Cardiac muscle cell (in vitro differentiated cells and primary cell): ENCODE measurements around the gene PLCL2. TPM values are rescaled to one million over a fixed set of nuclear protein-coding genes. Genes with fewer than 3 reads are reported as not detected.

Source experiments
- DNase-seq, 2 donors: peaks; one replicate each; pipeline versions ENCODE4 v3.0.0 to v3.0.0-alpha.2; 2010 to 2017; ENCODE audit warnings: low read depth in 1 of 2, low spot score in 1 of 2
- H3K27ac ChIP-seq: fragments of 200-600 bp; sonication (generic); 2 replicates; pipeline ENCODE4 v1.5.1; 2016
- H3K27me3 ChIP-seq: fragments of 200-600 bp; sonication (generic); 2 replicates; pipeline ENCODE4 v1.6.0; 2016; ENCODE audit warnings: control low read depth
- H3K36me3 ChIP-seq: fragments of 200-600 bp; sonication (generic); 2 replicates; pipeline ENCODE4 v1.5.1; 2016; ENCODE audit warnings: control low read depth
- H3K4me1 ChIP-seq: fragments of 200-600 bp; sonication (generic); 2 replicates; pipeline ENCODE4 v1.8.1; 2017; ENCODE audit warnings: low read depth, mild to moderate bottlenecking, mixed run types
- H3K4me3 ChIP-seq: fragments of 200-600 bp; sonication (generic); 2 replicates; pipeline ENCODE4 v1.5.1; 2016; ENCODE audit warnings: mild to moderate bottlenecking
- H3K9me3 ChIP-seq: fragments of 200-600 bp; sonication (generic); 2 replicates; pipeline ENCODE4 v1.5.1; 2017; ENCODE audit warnings: low read depth, mild to moderate bottlenecking, control low read depth
- CTCF ChIP-seq: IDR thresholded peaks from 2 replicates; pipeline ENCODE4 v1.5.1; 2012; ENCODE audit warnings: low read depth, mild to moderate bottlenecking, low read length
- polyA plus RNA-seq: library from polyadenylated mRNA; unstranded; fragments of >200 nt; fragmentation: Nextera tagmentation; extraction: Ambion mirVana; gene quantifications from 2 replicates; pipeline ENCODE4 v1.2.1, GENCODE V29; 2016
- total RNA-seq: library from RNA; depleted of rRNA; stranded (reverse); fragments of >200 nt; gene quantifications from 2 replicates; pipeline ENCODE4 v1.2.3, GENCODE V29; 2016

PLCL2 gene
- total and polyA plus RNA-seq, 2 experiments from 2014 or later = 17.3 to 49.1 TPM

GRCh38 chr3:16913264-16913580, 28.5 kb downstream of the PLCL2 start:
- Histone ChIP-seq H3K9me3 (no peaks in the 10 kb centered on the region), H3K27ac (no peak overlapping the region), H3K4me3 (no peak overlapping the region), H3K4me1 (peaks cover 32% of the 10 kb centered on the region), H3K36me3 (no peaks in the 10 kb centered on the region), H3K27me3 (no peaks in the 10 kb centered on the region)
- no peak for TF ChIP-seq CTCF
- no peak for DNase-seq

GRCh38 chr3:16916840-16917239, 32.1 kb downstream of the PLCL2 start:
- H3K4me1 ChIP-seq = peaks cover 23% of the 10 kb centered on the region
- H3K27me3 ChIP-seq = no peaks in the 10 kb centered on the region
- DNase-seq = no peak
- no peaks in the 10 kb centered on the region for H3K36me3 ChIP-seq
- peak overlapping the region; percentile 45 for H3K27ac ChIP-seq
- TF ChIP-seq CTCF = no peak
- no peak overlapping the region for H3K4me3 ChIP-seq
- H3K9me3 ChIP-seq = no peaks in the 10 kb centered on the region

- H3K27ac ChIP-seq = peak overlapping the region; percentile 45
Measured at GRCh38 chr3:16917256-16917935, 32.6 kb downstream of the PLCL2 start.

GRCh38 chr3:16917980-16918682, 33.4 kb downstream of the PLCL2 start:
- Histone ChIP-seq H3K9me3 (no peaks in the 10 kb centered on the region), H3K4me1 (peaks cover 23% of the 10 kb centered on the region), H3K27me3 (no peaks in the 10 kb centered on the region), H3K27ac (no peak overlapping the region), H3K4me3 (no peak overlapping the region), H3K36me3 (no peaks in the 10 kb centered on the region)
- no peak for TF ChIP-seq CTCF
- no peak for DNase-seq

More at GRCh38 chr3:16917256-16917935, 32.6 kb downstream of the PLCL2 start:
- peaks cover 23% of the 10 kb centered on the region for H3K4me1 ChIP-seq
- TF ChIP-seq CTCF = no peak
- no peaks in the 10 kb centered on the region for H3K9me3 ChIP-seq
- no peaks in the 10 kb centered on the region for H3K27me3 ChIP-seq
- no peak for DNase-seq
- no peak overlapping the region for H3K4me3 ChIP-seq
- no peaks in the 10 kb centered on the region for H3K36me3 ChIP-seq

- no peak for DNase-seq
- Histone ChIP-seq H3K27ac (no peak overlapping the region), H3K9me3 (no peaks in the 10 kb centered on the region), H3K4me3 (no peak overlapping the region), H3K4me1 (peaks cover 23% of the 10 kb centered on the region), H3K27me3 (no peaks in the 10 kb centered on the region), H3K36me3 (no peaks in the 10 kb centered on the region)
- no peak for TF ChIP-seq CTCF
Measured at GRCh38 chr3:16918683-16919025, 33.9 kb downstream of the PLCL2 start.
